HEK293T (cell line): ENCODE results near the gene CEMP1.

Source experiments
- ARNT ChIP-seq: fragments of 450-650 bp; IDR thresholded peaks from 2 replicates; pipeline ENCODE4 v1.6.1; 2017; ENCODE audit warnings: mild to moderate bottlenecking
- BHLHE40 ChIP-seq: fragments of 450-650 bp; IDR thresholded peaks from 2 replicates; pipeline ENCODE4 v1.6.1; 2016; ENCODE audit warnings: mild to moderate bottlenecking, moderate library complexity, borderline replicate concordance
- FOXA1 ChIP-seq: fragments of 450-650 bp; IDR thresholded peaks from 2 replicates; pipeline ENCODE4 v1.6.1; 2016; ENCODE audit warnings: mild to moderate bottlenecking
- FOXK2 ChIP-seq: fragments of 450-650 bp; IDR thresholded peaks from 2 replicates; pipeline ENCODE4 v1.6.1; 2016; ENCODE audit warnings: mild to moderate bottlenecking
- FOXM1 ChIP-seq: fragments of 450-650 bp; IDR thresholded peaks from 2 replicates; pipeline ENCODE4 v1.6.1; 2017; ENCODE audit warnings: mild to moderate bottlenecking, borderline replicate concordance
- HDGF ChIP-seq: fragments of 450-650 bp; IDR thresholded peaks from 2 replicates; pipeline ENCODE4 v1.6.1; 2017; ENCODE audit warnings: antibody characterized with exemption, borderline replicate concordance
- L3MBTL2 ChIP-seq: fragments of 450-650 bp; conservative IDR thresholded peaks from 2 replicates; pipeline ENCODE4 v1.6.1; 2016; ENCODE audit warnings: mild to moderate bottlenecking
- NFRKB ChIP-seq: fragments of 450-650 bp; IDR thresholded peaks from 2 replicates; pipeline ENCODE4 v1.6.1; 2016; ENCODE audit warnings: mild to moderate bottlenecking, moderate library complexity
- SP1 ChIP-seq: fragments of 450-650 bp; IDR thresholded peaks from 2 replicates; pipeline ENCODE4 v1.6.1; 2017
- SUZ12 ChIP-seq: fragments of 450-650 bp; IDR thresholded peaks from 2 replicates; pipeline ENCODE4 v1.6.1; 2016; ENCODE audit warnings: mild to moderate bottlenecking
- TARDBP ChIP-seq: fragments of 450-650 bp; IDR thresholded peaks from 2 replicates; pipeline ENCODE4 v1.6.1; 2016

- TF ChIP-seq FOXM1 (no peak), HDGF (no peak), NFRKB (no peak), BHLHE40 (no peak), SP1 (no peak), ARNT (no peak), L3MBTL2 (no peak), FOXK2 (no peak), TARDBP (no peak), FOXA1 (no peak), SUZ12 (no peak)
Measured at GRCh38 chr16:2481676-2482075, 49.5 kb downstream of the CEMP1 start.
